CD4-positive, alpha-beta T cell treated with Interferon alpha-2 for 1 hour (primary cell): ENCODE results near the gene STK11.

Experiments used
- DNase-seq, 2 donors: peaks; one replicate each; pipeline ENCODE4 v3.0.0-alpha.2; 2020 to 2022

STK11 gene

GRCh38 chr19:1211494-1212234 is 6.1 kb downstream of the STK11 start:
- DNase-seq = no peak

- peak; percentile 82 to 84 for DNase-seq
Observed at GRCh38 chr19:1213391-1214286, 8.1 kb downstream of the STK11 start.

GRCh38 chr19:1214299-1214861 is 8.8 kb downstream of the STK11 start:
- no peak for DNase-seq

GRCh38 chr19:1214862-1215731 is 9.5 kb downstream of the STK11 start:
- no peak for DNase-seq

- DNase-seq = no peak
Observed at GRCh38 chr19:1216756-1217155, 11.2 kb downstream of the STK11 start.

GRCh38 chr19:1217366-1217765 is 11.8 kb downstream of the STK11 start:
- DNase-seq = no peak

- DNase-seq = no peak
Observed at GRCh38 chr19:1218751-1219567, 13.4 kb downstream of the STK11 start.

GRCh38 chr19:1219786-1220476 is 14.4 kb downstream of the STK11 start:
- DNase-seq = no peak

GRCh38 chr19:1220477-1220930 is 14.9 kb downstream of the STK11 start:
- DNase-seq = no peak

- no peak for DNase-seq
Observed at GRCh38 chr19:1220976-1221903, 15.7 kb downstream of the STK11 start.

GRCh38 chr19:1221904-1222255 is 16.3 kb downstream of the STK11 start:
- DNase-seq = no peak

GRCh38 chr19:1222394-1222793 is 16.8 kb downstream of the STK11 start:
- DNase-seq = no peak

GRCh38 chr19:1223018-1223855 is 17.7 kb downstream of the STK11 start:
- DNase-seq = peak in 1 of 2 donors; percentile 31

GRCh38 chr19:1224047-1224825 is 18.7 kb downstream of the STK11 start:
- DNase-seq = no peak

GRCh38 chr19:1224847-1225246 is 19.3 kb downstream of the STK11 start:
- no peak for DNase-seq

- no peak for DNase-seq
Observed at GRCh38 chr19:1225440-1226226, 20.1 kb downstream of the STK11 start.

- no peak for DNase-seq
Observed at GRCh38 chr19:1226227-1226518, 20.6 kb downstream of the STK11 start.
